ENCODE measurements around the gene REPS2. TPM values are rescaled to one million over a fixed set of nuclear protein-coding genes. Genes with fewer than 3 reads are reported as not detected.

REPS2 gene
- total and polyA plus RNA-seq, 4 donors, result 8.0 to 18.4 (median 11.6) TPM

- H3K27me3 ChIP-seq (ENCODE audit: control insufficient read depth in 3 of 3, insufficient read depth in 3 of 3, low read length in 2 of 3), result peaks cover 5 to 17% (median 10%) of the 10 kb centered on the region in 3 donors
- DNase-seq (no peak), ATAC-seq (ENCODE audit: insufficient read depth, low FRiP score) (no peak)
- H3K9me3 ChIP-seq (ENCODE audit: control insufficient read depth in 4 of 4, insufficient read depth in 3 of 4, low read length in 3 of 4), result no peaks in the 10 kb centered on the region
- H3K4me3 ChIP-seq, result no peak overlapping the region
- 59 to 62% methylated on average over 5 of the region's 5 CpGs for WGBS, 2 donors
- H3K36me3 ChIP-seq (ENCODE audit: control insufficient read depth in 4 of 4, insufficient read depth in 4 of 4, low read length in 4 of 4), result no peaks in the 10 kb centered on the region
- H3K4me1 ChIP-seq (ENCODE audit: control insufficient read depth in 5 of 5, insufficient read depth in 5 of 5, low read length in 5 of 5), result peaks cover 0 to 2% (median 0%) of the 10 kb centered on the region in 5 donors
- no peak overlapping the region for H3K27ac ChIP-seq (ENCODE audit: low read depth in 1 of 2, low read length in 1 of 2)
- no peak for TF ChIP-seq CTCF (IDR thresholded peaks at IDR 0.05; ENCODE audit: control extremely low read depth, extremely low read depth)
- no peak overlapping the region for H3K9ac ChIP-seq (ENCODE audit: insufficient read depth in 1 of 2, low read length in 2 of 2)
These were observed 28.8 kb downstream of the REPS2 start for GRCh38 chrX:16975233-16975632.

GRCh38 chrX:16977771-16978170 lies 31.3 kb downstream of the REPS2 start:
- Histone ChIP-seq H3K4me1 (ENCODE audit: control insufficient read depth in 5 of 5, insufficient read depth in 5 of 5, low read length in 5 of 5) (peaks cover 0 to 15% (median 2%) of the 10 kb centered on the region in 5 donors), H3K27ac (ENCODE audit: low read depth in 1 of 2, low read length in 1 of 2) (no peak overlapping the region), H3K9me3 (ENCODE audit: control insufficient read depth in 4 of 4, insufficient read depth in 3 of 4, low read length in 3 of 4) (no peaks in the 10 kb centered on the region), H3K4me3 (no peak overlapping the region), H3K9ac (ENCODE audit: insufficient read depth in 1 of 2, low read length in 2 of 2) (no peak overlapping the region), H3K36me3 (ENCODE audit: control insufficient read depth in 4 of 4, insufficient read depth in 4 of 4, low read length in 4 of 4) (no peaks in the 10 kb centered on the region), H3K27me3 (ENCODE audit: control insufficient read depth in 3 of 3, insufficient read depth in 3 of 3, low read length in 2 of 3) (peaks cover 4 to 7% (median 5%) of the 10 kb centered on the region in 3 donors)
- no peak for TF ChIP-seq CTCF (IDR thresholded peaks at IDR 0.05; ENCODE audit: control extremely low read depth, extremely low read depth)
- DNase-seq (no peak), ATAC-seq (ENCODE audit: insufficient read depth, low FRiP score) (no peak)

- Histone ChIP-seq H3K27ac (ENCODE audit: low read depth in 1 of 2, low read length in 1 of 2) (no peak overlapping the region), H3K9me3 (ENCODE audit: control insufficient read depth in 4 of 4, insufficient read depth in 3 of 4, low read length in 3 of 4) (no peaks in the 10 kb centered on the region), H3K4me3 (no peak overlapping the region), H3K9ac (ENCODE audit: insufficient read depth in 1 of 2, low read length in 2 of 2) (no peak overlapping the region), H3K27me3 (ENCODE audit: control insufficient read depth in 3 of 3, insufficient read depth in 3 of 3, low read length in 2 of 3) (peaks cover 4 to 5% (median 5%) of the 10 kb centered on the region in 3 donors), H3K36me3 (ENCODE audit: control insufficient read depth in 4 of 4, insufficient read depth in 4 of 4, low read length in 4 of 4) (no peaks in the 10 kb centered on the region), H3K4me1 (ENCODE audit: control insufficient read depth in 5 of 5, insufficient read depth in 5 of 5, low read length in 5 of 5) (peaks cover 0 to 16% (median 2%) of the 10 kb centered on the region in 5 donors)
- 77 to 83% methylated on average over 3 of the region's 3 CpGs for WGBS, 2 donors
- ATAC-seq (ENCODE audit: insufficient read depth, low FRiP score) (no peak), DNase-seq (no peak)
- TF ChIP-seq CTCF (IDR thresholded peaks at IDR 0.05; ENCODE audit: control extremely low read depth, extremely low read depth), result no peak
These were observed 31.9 kb downstream of the REPS2 start for GRCh38 chrX:16978193-16978984.
